ENCODE data around the gene ATP4B.

- no peak for TF ChIP-seq POLR2AphosphoS5 (IDR thresholded peaks at IDR 0.05; ENCODE audit: low read depth)
- TF ChIP-seq, protein P1, sequence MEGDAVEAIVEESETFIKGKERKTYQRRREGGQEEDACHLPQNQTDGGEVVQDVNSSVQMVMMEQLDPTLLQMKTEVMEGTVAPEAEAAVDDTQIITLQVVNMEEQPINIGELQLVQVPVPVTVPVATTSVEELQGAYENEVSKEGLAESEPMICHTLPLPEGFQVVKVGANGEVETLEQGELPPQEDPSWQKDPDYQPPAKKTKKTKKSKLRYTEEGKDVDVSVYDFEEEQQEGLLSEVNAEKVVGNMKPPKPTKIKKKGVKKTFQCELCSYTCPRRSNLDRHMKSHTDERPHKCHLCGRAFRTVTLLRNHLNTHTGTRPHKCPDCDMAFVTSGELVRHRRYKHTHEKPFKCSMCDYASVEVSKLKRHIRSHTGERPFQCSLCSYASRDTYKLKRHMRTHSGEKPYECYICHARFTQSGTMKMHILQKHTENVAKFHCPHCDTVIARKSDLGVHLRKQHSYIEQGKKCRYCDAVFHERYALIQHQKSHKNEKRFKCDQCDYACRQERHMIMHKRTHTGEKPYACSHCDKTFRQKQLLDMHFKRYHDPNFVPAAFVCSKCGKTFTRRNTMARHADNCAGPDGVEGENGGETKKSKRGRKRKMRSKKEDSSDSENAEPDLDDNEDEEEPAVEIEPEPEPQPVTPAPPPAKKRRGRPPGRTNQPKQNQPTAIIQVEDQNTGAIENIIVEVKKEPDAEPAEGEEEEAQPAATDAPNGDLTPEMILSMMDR (IDR thresholded peaks at IDR 0.05; ENCODE audit: insufficient read depth, low read length), result no peak
- no peak for TF ChIP-seq SPI1 (IDR thresholded peaks at IDR 0.05; ENCODE audit: borderline replicate concordance, low read depth)
Measured at GRCh38 chr13:113630804-113631203, 27.2 kb downstream of the ATP4B start.

Measured in HL-60 (cell line).